GM19328 (cell line): ENCODE measurements around the gene LLGL2.
"Not testable (repeated sequence)": the region's sequence is repeated elsewhere in the genome, so short reads cannot be mapped to it uniquely, and the experiment has no call there.

Experiments
- ATAC-seq: cut with Tn5 transposase; IDR thresholded peaks from one replicate; pipeline ENCODE4 v1.9.1; 2021; ENCODE audit warnings: mild to moderate bottlenecking, moderate library complexity; ENCODE audit not compliant: unreplicated experiment

LLGL2 gene

DNA sequence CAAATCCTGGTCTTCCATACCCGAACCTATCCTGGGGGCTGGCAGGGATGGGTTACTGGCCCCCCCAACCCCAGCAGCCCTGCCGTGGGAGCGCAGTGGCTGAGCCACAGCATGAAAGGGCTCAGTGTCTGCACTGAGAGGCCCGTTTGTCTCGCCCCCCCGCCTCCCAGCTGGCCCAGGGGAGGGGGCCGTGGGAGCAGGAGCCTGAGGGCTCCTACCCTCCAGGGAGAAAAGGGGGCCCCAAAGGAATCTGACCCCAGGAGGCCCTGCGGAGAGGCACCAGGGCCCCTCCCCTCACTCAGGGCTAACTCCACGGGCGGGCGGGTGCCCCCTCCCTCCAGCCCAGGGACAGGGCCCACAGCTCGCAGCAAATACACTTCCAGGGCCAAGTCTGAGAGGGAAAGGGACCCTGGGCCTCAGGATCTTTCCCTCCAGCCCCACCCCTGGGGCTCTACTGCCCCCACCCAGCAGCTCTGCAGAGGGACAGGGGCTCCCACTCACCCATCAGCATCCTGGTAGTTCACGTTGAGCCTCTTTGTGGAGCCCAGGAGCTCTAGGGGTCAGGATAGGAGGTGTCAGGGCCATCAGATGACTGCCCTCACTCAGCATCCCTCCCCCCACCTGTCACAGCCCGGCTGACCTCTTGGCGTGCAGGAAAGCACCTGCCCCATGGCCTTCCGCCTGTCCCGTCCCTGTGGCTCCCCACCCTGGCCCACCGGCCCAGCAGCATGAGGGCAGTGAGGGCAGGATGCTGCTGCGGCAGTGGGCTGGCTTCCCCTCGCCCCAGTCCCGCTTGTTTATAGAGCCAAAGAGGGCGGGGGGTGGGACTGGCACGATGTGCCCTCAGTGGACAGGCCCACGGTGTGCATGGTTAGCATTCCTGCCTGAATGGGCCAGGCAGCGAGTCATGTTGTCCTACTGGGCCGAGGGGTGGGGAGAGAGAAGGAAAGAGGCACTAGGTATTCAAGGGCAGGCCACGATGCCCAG lies 17.5 kb upstream of the LLGL2 start:
- ATAC-seq: no peak

GRCh38 chr17:75508931-75509361 lies 16.6 kb upstream of the LLGL2 start:
- ATAC-seq: no peak

- ATAC-seq: no peak
Observed at GRCh38 chr17:75509528-75510258, 15.8 kb upstream of the LLGL2 start.

- ATAC-seq: no peak
Observed at GRCh38 chr17:75511270-75511609, 14.3 kb upstream of the LLGL2 start.

GRCh38 chr17:75511610-75512575 lies 13.6 kb upstream of the LLGL2 start:
- no peak for ATAC-seq

GRCh38 chr17:75512926-75513640 lies 12.4 kb upstream of the LLGL2 start:
- no peak for ATAC-seq

- no peak for ATAC-seq
Observed at GRCh38 chr17:75513641-75514000, 11.9 kb upstream of the LLGL2 start.

DNA sequence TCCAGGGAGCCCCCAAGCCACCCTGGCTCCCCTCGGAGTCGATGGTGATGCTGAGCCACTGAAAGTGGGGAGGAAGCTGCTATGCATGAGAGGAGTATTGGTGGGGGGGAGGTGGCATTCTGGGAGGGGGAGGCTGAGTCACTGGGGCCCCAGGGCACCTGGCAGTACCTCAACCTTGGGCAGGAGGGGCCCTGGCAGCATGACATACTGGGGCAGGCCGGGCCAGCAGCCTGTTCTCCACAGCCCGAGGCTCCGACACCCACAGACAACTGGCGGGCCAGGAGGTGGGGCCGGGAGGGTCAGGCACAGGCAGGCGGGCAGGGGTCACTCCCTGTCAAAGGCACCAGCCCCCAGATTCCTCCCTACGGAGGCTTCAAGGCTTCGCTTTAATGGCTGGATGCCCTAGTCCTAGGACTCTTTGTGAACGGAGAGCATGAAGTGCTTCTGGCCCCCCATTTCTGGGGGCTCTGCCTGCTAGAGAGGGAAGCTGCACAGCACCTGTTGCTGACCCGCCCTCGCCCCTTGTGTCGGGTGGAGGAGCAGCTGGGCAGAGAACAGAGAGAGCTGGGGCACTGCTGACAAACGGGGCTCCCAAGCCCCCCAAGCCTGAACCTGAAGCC lies 11.1 kb upstream of the LLGL2 start:
- no peak for ATAC-seq

DNA sequence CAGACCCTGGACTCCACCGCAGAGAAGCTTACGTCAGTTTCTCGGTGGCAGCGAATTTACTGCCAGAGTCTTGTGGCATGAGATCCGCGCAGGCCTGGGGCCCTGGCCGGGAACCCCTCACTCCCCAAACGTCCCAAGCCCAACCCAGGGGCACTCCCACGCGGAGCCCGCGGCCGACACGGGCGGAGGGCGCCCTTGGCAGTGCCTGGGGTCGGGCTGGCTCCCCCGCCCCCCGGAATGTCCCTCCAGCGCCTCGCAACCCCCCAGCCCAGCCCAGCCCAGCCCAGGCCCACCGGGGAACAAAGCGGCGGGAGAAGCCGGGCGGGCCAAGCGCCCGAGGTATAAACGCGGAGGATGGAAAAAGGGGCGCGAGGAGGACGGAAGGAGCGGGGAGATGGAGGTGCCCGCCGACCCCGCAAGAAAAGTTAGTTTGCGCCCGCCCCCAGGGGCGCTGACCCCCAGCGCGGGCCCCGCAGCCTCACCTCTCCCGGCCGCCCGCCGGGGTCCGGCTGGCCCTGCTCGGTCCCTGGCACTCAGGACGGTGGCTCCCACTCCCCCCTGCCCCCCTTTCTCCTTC lies 10.5 kb upstream of the LLGL2 start:
- no peak for ATAC-seq

- peak; percentile 26 for ATAC-seq
Observed at GRCh38 chr17:75515496-75516254, 9.8 kb upstream of the LLGL2 start, which contains the start of gene CASKIN2. TSS of gene CASKIN2 (minus strand) at chr17:75515537. CDS start at chr17:75513804, 1,733 bp downstream.

DNA sequence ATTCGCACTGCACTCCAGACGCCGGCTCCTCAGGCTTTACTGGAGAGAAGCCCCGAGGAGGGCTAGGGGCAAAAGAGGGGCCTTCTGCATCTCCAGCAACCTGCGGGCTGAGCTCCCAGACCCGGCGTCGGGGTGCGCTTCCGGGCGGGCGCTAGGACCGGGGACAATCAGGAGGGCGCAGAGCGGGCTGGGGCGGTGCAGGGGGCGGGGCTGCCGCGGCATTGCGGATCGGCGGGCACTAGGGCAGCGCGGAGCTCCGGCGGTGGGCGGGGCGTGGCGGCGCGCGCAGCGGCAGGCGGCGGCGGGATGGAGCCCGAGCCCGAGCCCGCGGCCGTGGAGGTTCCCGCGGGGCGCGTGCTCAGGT lies 9.3 kb upstream of the LLGL2 start, which contains the start of gene TSEN54:
TSEN54 (plus strand) TSS at position 274 of the 364 bp plus-strand sequence; CDS start at position 307, 33 bp downstream.
- peak; percentile 76 for ATAC-seq

DNA sequence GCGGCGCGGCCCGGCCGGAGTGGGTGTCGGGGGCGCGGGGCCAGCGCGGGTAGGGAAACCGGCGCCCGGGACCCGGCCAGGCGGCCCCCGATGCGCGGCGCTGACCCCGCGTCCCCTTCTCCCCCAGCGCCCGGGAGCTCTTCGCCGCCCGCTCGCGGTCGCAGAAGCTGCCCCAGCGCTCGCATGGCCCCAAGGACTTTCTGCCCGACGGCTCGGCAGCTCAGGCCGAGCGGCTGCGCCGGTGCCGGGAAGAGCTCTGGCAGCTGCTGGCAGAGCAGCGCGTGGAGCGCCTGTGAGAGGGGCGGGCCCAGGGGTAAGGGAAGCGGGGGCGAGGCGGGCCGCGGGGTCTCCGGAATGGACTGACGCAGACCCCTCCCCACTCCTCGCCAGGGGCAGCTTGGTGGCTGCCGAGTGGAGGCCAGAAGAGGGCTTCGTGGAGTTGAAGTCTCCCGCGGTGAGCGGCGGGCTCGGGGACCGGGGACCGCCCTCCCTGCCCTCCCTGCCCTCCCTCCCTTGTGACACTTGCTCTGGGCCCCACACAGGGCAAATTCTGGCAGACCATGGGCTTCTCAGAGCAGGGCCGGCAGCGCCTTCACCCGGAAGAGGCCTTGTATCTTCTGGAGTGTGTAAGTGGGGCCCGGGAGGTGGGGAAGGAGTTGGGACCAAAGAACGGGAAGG lies 8.7 kb upstream of the LLGL2 start:
- ATAC-seq: peak; percentile 13

DNA sequence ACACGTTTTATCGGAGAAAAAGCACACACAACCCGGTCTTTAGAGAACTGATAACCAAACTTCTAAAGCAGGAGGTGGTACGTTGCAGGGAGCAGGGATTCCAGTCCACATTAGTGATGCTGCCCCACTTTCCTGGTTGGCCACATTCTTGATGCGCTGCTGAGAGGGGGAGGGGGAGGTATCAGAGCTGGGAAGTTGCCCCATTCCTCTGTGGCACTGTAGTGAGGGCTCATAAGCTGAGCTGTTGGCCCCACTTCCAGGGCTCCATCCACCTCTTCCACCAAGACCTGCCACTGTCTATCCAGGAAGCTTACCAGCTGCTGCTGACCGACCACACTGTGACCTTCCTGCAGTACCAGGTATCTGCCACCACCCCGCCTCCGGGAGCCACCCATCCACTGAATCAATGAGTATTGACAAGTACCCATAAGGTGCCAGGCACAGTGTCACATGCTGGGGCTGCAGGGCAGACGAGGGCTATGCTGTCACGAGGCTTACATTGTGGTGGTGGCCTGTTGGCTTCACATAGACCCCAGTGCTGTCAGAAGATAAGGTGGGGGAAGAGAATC lies 8.1 kb upstream of the LLGL2 start:
- ATAC-seq: no peak

DNA sequence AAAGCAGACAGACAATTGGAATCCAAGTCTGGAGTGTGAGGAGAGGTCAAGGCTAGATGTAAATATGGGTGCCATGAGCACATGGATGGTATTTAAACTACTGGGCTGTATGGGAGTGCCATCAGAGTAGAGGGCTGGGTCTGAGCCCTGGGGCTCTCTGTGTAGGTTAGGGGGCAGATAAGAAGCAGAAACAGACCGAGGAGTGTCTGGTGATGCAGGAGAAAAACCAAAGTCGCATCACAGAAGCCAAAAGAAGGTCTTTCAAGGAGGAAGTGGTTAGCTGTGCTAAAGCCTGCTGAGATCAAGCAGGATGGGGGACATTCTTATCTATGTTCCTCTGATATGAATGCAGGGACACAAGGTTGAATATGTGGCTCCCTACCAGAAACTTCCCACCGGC lies 7.3 kb upstream of the LLGL2 start:
- ATAC-seq: no peak

DNA sequence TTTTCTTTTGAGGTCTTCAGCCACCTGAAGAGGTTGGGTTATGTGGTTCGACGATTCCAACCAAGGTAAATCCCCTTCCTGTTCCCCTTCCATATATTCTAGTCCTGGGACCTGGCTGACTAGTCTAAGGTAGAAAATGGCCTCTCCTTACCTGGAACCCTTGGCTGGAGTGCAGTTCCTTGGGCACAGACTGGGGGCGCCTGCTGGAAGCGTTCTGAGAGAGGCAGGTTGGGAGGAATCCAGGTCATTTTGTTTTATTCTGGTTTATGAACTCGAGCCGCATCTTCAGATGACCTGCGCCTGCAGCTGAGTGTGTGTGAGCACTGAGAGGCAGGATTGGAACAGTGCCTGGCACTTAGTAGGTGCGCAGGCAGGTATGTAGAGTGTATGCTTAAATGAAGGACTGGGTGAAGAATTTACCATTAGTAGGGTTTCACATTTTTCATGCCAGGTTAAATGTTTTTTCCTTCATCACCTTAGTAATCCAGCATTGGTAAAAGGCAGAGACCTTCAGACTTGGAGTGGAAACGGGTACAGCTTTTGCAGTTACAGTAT lies 6.4 kb upstream of the LLGL2 start:
- ATAC-seq: no peak

DNA sequence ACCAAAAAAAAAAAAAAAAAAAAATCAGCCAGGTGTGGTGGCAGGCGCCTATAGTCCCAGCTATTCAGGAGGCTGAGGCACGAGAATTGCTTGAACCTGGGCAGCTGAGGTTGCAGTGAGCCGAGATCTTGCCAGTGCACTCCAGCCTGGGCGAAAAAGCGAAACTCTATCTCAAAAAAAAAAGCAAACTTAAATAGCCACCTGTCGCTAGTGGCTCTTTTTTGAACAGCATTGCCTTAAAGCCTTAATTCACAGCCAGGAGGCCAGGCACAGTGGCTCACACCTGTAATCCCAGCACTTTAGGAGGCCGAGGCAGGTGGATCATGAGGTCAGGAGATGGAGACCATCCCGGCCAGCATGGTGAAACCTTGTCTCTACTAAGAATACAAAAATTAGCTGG lies 5.1 kb upstream of the LLGL2 start:
- not testable (repeated sequence) for ATAC-seq

GRCh38 chr17:75521290-75521689 lies 4.2 kb upstream of the LLGL2 start:
- no peak for ATAC-seq
